Spleen (tissue), 11 donors: Measurements from ENCODE around the gene PPP3CA. TPM values are rescaled to one million over a fixed set of nuclear protein-coding genes. Genes with fewer than 3 reads are reported as not detected.

Experiments used
- DNase-seq: peaks from one replicate; pipeline ENCODE4 v3.0.0-alpha.2; 2020
- H3K27ac ChIP-seq, 8 donors: fragments of 200-600 bp; sonication (generic) in 7 of 8; 1 replicate in 4 of 8; 2 replicates in 4 of 8; pipeline versions ENCODE4 v1.5.0 to v1.8.0; 2016 to 2021; ENCODE audit warnings: inconsistent platforms in 4 of 8, mild to moderate bottlenecking in 4 of 8, moderate library complexity in 1 of 8
- H3K27me3 ChIP-seq, 7 donors: fragments of 200-600 bp; sonication (generic) in 6 of 7; replicated peaks in 1 of 7; 1 replicate in 4 of 7; 2 replicates in 3 of 7; pipeline versions ENCODE4 v1.5.0 to v1.8.0; 2016 to 2021; ENCODE audit warnings: inconsistent platforms in 3 of 7, mild to moderate bottlenecking in 1 of 7
- H3K36me3 ChIP-seq, 6 donors: fragments of 200-600 bp; sonication (generic) in 5 of 6; 1 replicate in 4 of 6; 2 replicates in 2 of 6; pipeline versions ENCODE4 v1.5.0 to v1.8.0; 2016 to 2021; ENCODE audit warnings: inconsistent platforms in 2 of 6
- H3K4me1 ChIP-seq, 6 donors: fragments of 200-600 bp; sonication (generic) in 5 of 6; 1 replicate in 3 of 6; 2 replicates in 3 of 6; pipeline versions ENCODE4 v1.5.0 to v1.8.0; 2016 to 2021; ENCODE audit warnings: inconsistent platforms in 3 of 6
- H3K4me3 ChIP-seq, 8 donors: fragments of 200-600 bp; sonication (generic) in 7 of 8; 1 replicate in 4 of 8; 2 replicates in 4 of 8; pipeline versions ENCODE4 v1.5.0 to v1.8.0; 2016 to 2021; ENCODE audit warnings: inconsistent platforms in 4 of 8, mild to moderate bottlenecking in 4 of 8, moderate library complexity in 2 of 8
- H3K9me3 ChIP-seq, 8 donors: fragments of 200-600 bp; sonication (generic) in 7 of 8; 1 replicate in 4 of 8; 2 replicates in 4 of 8; pipeline versions ENCODE4 v1.5.0 to v1.8.0; 2016 to 2021; ENCODE audit warnings: inconsistent platforms in 4 of 8
- CTCF ChIP-seq, 11 experiments: fragments of 200-600 bp in 7 of 11; fragments of 450-650 bp in 4 of 11; sonication (generic) in 4 of 11; IDR thresholded peaks in 8 of 11; conservative IDR thresholded peaks in 3 of 11; 1 replicate in 7 of 11; 2 replicates in 4 of 11; pipeline versions ENCODE4 v1.4.0 to v1.8.0; 2016 to 2021; ENCODE audit warnings: antibody characterized with exemption in 11 of 11, inconsistent platforms in 4 of 11, mild to moderate bottlenecking in 1 of 11
- POLR2A ChIP-seq, 3 donors: fragments of 450-650 bp; IDR thresholded peaks; one replicate each; pipeline ENCODE4 v1.5.1; 2017; ENCODE audit warnings: antibody characterized with exemption in 3 of 3, mild to moderate bottlenecking in 1 of 3
- POLR2AphosphoS5 ChIP-seq, 3 donors: sonication (generic); formaldehyde crosslinking; IDR thresholded peaks; one replicate each; pipeline ENCODE4 v1.5.1; 2017; ENCODE audit warnings: antibody characterized with exemption in 3 of 3
- WGBS, 5 donors: extraction: QIAGEN DNeasy Blood & Tissue Kit in 3 of 5; methylation state at CpG; one replicate each; pipeline versions ENCODE4 v1.1.5 to v1.1.7; 2013 to 2018; 5-methylcytosine and 5-hydroxymethylcytosine counted together
- intact Hi-C: fragments of 100-400 bp; cut with DNase I; formaldehyde crosslinking; loops from one replicate; pipeline ENCODE4 v1.15.0; 2023; ENCODE audit warnings: low total_unique reads
- polyA plus RNA-seq, 3 donors: library from polyadenylated mRNA; stranded (reverse); fragments of 200-250 nt; gene quantifications; one replicate each; pipeline ENCODE4 v1.2.1, GENCODE V29; 2013
- total RNA-seq, 7 donors: library from RNA; depleted of rRNA in 3 of 7; stranded (reverse); fragments of >200 nt in 3 of 7; fragmentation: NEBNext Ultra II Directional in 4 of 7; extraction: Animal tissue kit (Norgen Biotek cat#: 25700) in 4 of 7; gene quantifications; one replicate each; pipeline versions ENCODE4 v1.1.0 to v1.2.1, GENCODE V29; 2016 to 2021
- donor health status: healthy with polysubstance abuse.
- donor health status: DM: no; HTN: no; CAD: no; lungs with moderate emphysema.
- donor health status: DM: no; HTN: no; CAD: no.
- donor health status: Bipolar disorder and iron deficiency.
- donor health status: healthy.
- donor health status: DM: no; HTN: no; CAD: no.
- donor health status: DM: yes; HTN: yes; CAD: no.

The PPP3CA gene
- total and polyA plus RNA-seq, 10 donors: 15.5 to 50.0 (median 39.6) TPM

- DNase-seq: no peak
- WGBS, 5 donors: 17 to 53% (median 31%) methylated on average over 3 of the region's 3 CpGs
- Histone ChIP-seq H3K4me3 (no peak overlapping the region), H3K27me3 (no peaks in the 10 kb centered on the region), H3K27ac (peak overlapping the region in 2 of 8 donors; percentile 19 to 26), H3K9me3 (no peaks in the 10 kb centered on the region), H3K4me1 (peaks cover 7 to 34% (median 20%) of the 10 kb centered on the region in 6 donors), H3K36me3 (no peaks in the 10 kb centered on the region)
- no peak for TF ChIP-seq POLR2A (IDR thresholded peaks at IDR 0.05)
- TF ChIP-seq POLR2AphosphoS5 (IDR thresholded peaks at IDR 0.05): peak in 1 of 3 donors; percentile 11
- intact Hi-C loops: no loop called here
Observed at GRCh38 chr4:101205916-101206315, 141.4 kb downstream of the PPP3CA start.

- H3K27ac ChIP-seq: no peak overlapping the region
- intact Hi-C loops: no loop called here
- no peak for DNase-seq
Observed at GRCh38 chr4:101201421-101201820, 145.9 kb downstream of the PPP3CA start.

GRCh38 chr4:101200561-101200960 is 146.8 kb downstream of the PPP3CA start:
- no peak for DNase-seq
- no peaks in the 10 kb centered on the region for H3K9me3 ChIP-seq
- H3K27ac ChIP-seq: peak overlapping the region in 1 of 8 donors; percentile 10
- H3K4me1 ChIP-seq: peaks cover 7 to 54% (median 32%) of the 10 kb centered on the region in 6 donors
- H3K36me3 ChIP-seq: peaks cover 0 to 5% (median 0%) of the 10 kb centered on the region in 6 donors
- H3K27me3 ChIP-seq: no peaks in the 10 kb centered on the region
- no peak overlapping the region for H3K4me3 ChIP-seq
- intact Hi-C loops: no loop called here
- 46 to 68% (median 53%) methylated on average over 4 of the region's 4 CpGs for WGBS, 5 donors
- TF ChIP-seq POLR2A (IDR thresholded peaks at IDR 0.05): no peak
- no peak for TF ChIP-seq CTCF (IDR thresholded peaks at IDR 0.05 in 8 of 11, conservative IDR thresholded peaks at IDR 0.05 in 3 of 11)
- TF ChIP-seq POLR2AphosphoS5 (IDR thresholded peaks at IDR 0.05): no peak

More at GRCh38 chr4:101201421-101201820, 145.9 kb downstream of the PPP3CA start:
- 49 to 66% (median 50%) methylated on average over 2 of the region's 2 CpGs for WGBS, 5 donors
- Histone ChIP-seq H3K27me3 (no peaks in the 10 kb centered on the region), H3K4me3 (no peak overlapping the region), H3K36me3 (no peaks in the 10 kb centered on the region), H3K9me3 (no peaks in the 10 kb centered on the region), H3K4me1 (peaks cover 11 to 63% (median 40%) of the 10 kb centered on the region in 6 donors)
- no peak for TF ChIP-seq POLR2AphosphoS5 (IDR thresholded peaks at IDR 0.05)

GRCh38 chr4:101199507-101200285 is 147.6 kb downstream of the PPP3CA start:
- Histone ChIP-seq H3K9me3 (no peaks in the 10 kb centered on the region), H3K27ac (peak overlapping the region in 1 of 8 donors; percentile 18)

More at GRCh38 chr4:101199507-101200285, 147.6 kb downstream of the PPP3CA start:
- WGBS, 5 donors: 52 to 90% (median 81%) methylated on average over 3 of the region's 3 CpGs
- Histone ChIP-seq H3K4me3 (no peak overlapping the region), H3K4me1 (peaks cover 5 to 49% (median 28%) of the 10 kb centered on the region in 6 donors), H3K27me3 (no peaks in the 10 kb centered on the region), H3K36me3 (peaks cover 0 to 13% (median 0%) of the 10 kb centered on the region in 6 donors)
- TF ChIP-seq POLR2AphosphoS5 (IDR thresholded peaks at IDR 0.05) (no peak), POLR2A (IDR thresholded peaks at IDR 0.05) (no peak), CTCF (IDR thresholded peaks at IDR 0.05 in 8 of 11, conservative IDR thresholded peaks at IDR 0.05 in 3 of 11) (no peak)
- intact Hi-C loops: loop anchor here (10.0 kb wide), 1 partner anchor 145 kb away; the partner anchor contains the start of gene PPP3CA
- DNase-seq: no peak
